ENCODE results near the gene LRRC1. TPM values are rescaled to one million over a fixed set of nuclear protein-coding genes. Genes with fewer than 3 reads are reported as not detected.

LRRC1 gene
- total RNA-seq, 1 experiment from 2014 or later = 10.3 TPM

DNA sequence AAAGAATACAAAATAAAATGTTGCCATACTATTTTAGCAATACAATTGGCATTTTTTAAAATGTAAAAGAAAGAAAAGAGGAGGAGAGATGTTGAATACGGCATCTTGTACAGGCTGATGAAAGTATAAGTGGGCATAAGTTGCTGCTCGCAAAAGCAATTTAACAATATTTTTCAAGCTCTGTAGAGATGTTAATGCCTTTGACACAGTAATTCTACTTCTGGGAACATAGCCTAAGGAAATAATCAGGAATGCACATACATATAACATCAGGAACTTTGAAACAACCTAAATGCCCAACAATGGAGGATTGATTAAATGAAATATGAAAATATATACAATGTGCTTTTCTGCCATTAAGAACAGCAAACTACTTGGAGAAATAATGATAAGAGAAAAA is 80.2 kb downstream of the LRRC1 start:
- H3K27me3 ChIP-seq (ENCODE audit: insufficient read depth, low read length) = no peaks in the 10 kb centered on the region

More for the DNA sequence above, 80.2 kb downstream of the LRRC1 start:
- Histone ChIP-seq H4K5ac (ENCODE audit: insufficient read length, low read depth, low read length) (no peak overlapping the region), H3K23ac (ENCODE audit: insufficient read length, low read depth, low read length) (no peak overlapping the region), H3K79me2 (ENCODE audit: insufficient read depth, low read length) (no peaks in the 10 kb centered on the region), H3T11ph (ENCODE audit: low read length) (no peak overlapping the region), H2AFZ (ENCODE audit: low read length) (no peak overlapping the region), H3K56ac (ENCODE audit: insufficient read length, low read depth, low read length) (no peak overlapping the region), H3K23me2 (ENCODE audit: insufficient read length, low read depth, low read length, poor library complexity, severe bottlenecking) (no peaks in the 10 kb centered on the region), H4K8ac (replicated peaks; ENCODE audit: insufficient read length, low read depth, low read length) (no peak overlapping the region), H3K14ac (ENCODE audit: insufficient read depth, low read length) (no peak overlapping the region), H3K9ac (ENCODE audit: extremely low read depth, insufficient read length, low read length) (no peak overlapping the region), H3K18ac (ENCODE audit: insufficient read length, low read depth, low read length) (no peak overlapping the region), H2BK5ac (ENCODE audit: insufficient read length, low read length) (no peak overlapping the region), H3K9me3 (ENCODE audit: control insufficient read depth, low read depth, low read length) (no peaks in the 10 kb centered on the region), H2BK20ac (ENCODE audit: low read depth, low read length, poor library complexity, severe bottlenecking) (no peak overlapping the region), H2BK15ac (ENCODE audit: low read depth, low read length) (no peak overlapping the region), H3K4me1 (ENCODE audit: insufficient read depth, low read length) (no peaks in the 10 kb centered on the region; the same call in 1 of the 2 replicates), H4K91ac (ENCODE audit: insufficient read length, low read depth, low read length) (no peak overlapping the region), H2AK5ac (ENCODE audit: insufficient read length, low read length) (no peak overlapping the region), H2BK120ac (ENCODE audit: low read depth, low read length, poor library complexity, severe bottlenecking) (no peak overlapping the region), H4K20me1 (ENCODE audit: control insufficient read depth, insufficient read depth, insufficient read length) (no peaks in the 10 kb centered on the region), H3K79me1 (ENCODE audit: insufficient read depth, low read depth, low read length, poor library complexity, severe bottlenecking) (no peaks in the 10 kb centered on the region), H3K4me2 (ENCODE audit: insufficient read depth, insufficient read length, low read length) (no peak overlapping the region), H3K4ac (ENCODE audit: low read depth, low read length) (no peak overlapping the region), H2BK12ac (ENCODE audit: insufficient read length, low read depth, low read length) (no peak overlapping the region), H3K27ac (ENCODE audit: insufficient read length, low read depth, low read length) (no peak overlapping the region)
- no CpG with 5 or more reads among the region's 2 CpGs for WGBS (ENCODE audit: extremely low coverage, insufficient read length, low lambda C conversion rate)
- Mint-ChIP-seq H3K36me3 (ENCODE audit: insufficient read depth in 1 of 3, low read depth in 3 of 3) (peaks cover 20 to 25% (median 22%) of the 10 kb centered on the region in 3 experiments), H3K9me3 (peaks cover 19 to 25% of the 10 kb centered on the region in 2 experiments; a peak in 4 of 5 replicates), H3K4me3 (no peak overlapping the region), H3K27me3 (ENCODE audit: low read depth) (no peaks in the 10 kb centered on the region), H3K4me1 (peaks cover 9 to 10% of the 10 kb centered on the region in 2 experiments; a peak in 3 of 4 replicates), H3K27ac (no peak overlapping the region)
- TF ChIP-seq CTCF (conservative IDR thresholded peaks at IDR 0.05) = no peak
- DNase-seq = no peak

Data from H9 (cell line).